ENCODE results near the gene ARFGAP3.

ARFGAP3 gene

GRCh38 chr22:42860968-42861367 lies 3.9 kb upstream of the ARFGAP3 start:
- FAIRE-seq: no peak

- no peak for FAIRE-seq
These were observed 890 bp upstream of the ARFGAP3 start for GRCh38 chr22:42857845-42858481.

- no peak for FAIRE-seq
These were observed 751 bp downstream of the ARFGAP3 start for GRCh38 chr22:42856179-42856864.

- FAIRE-seq: no peak
These were observed 1.4 kb downstream of the ARFGAP3 start for GRCh38 chr22:42855721-42856120.

GRCh38 chr22:42855211-42855610 lies 1.9 kb downstream of the ARFGAP3 start:
- FAIRE-seq: peak; percentile 58

GRCh38 chr22:42848941-42849550 lies 8.0 kb downstream of the ARFGAP3 start:
- no peak for FAIRE-seq

- FAIRE-seq: no peak
These were observed 10.0 kb downstream of the ARFGAP3 start for GRCh38 chr22:42847110-42847509.

- FAIRE-seq: peak; percentile 60
These were observed 12.3 kb downstream of the ARFGAP3 start for GRCh38 chr22:42844756-42845155.

GRCh38 chr22:42842658-42843370 lies 14.3 kb downstream of the ARFGAP3 start:
- no peak for FAIRE-seq

- no peak for FAIRE-seq
These were observed 15.6 kb downstream of the ARFGAP3 start for GRCh38 chr22:42841444-42841843.

GRCh38 chr22:42837556-42837955 lies 19.5 kb downstream of the ARFGAP3 start:
- FAIRE-seq: no peak

GRCh38 chr22:42836026-42836425 lies 21.0 kb downstream of the ARFGAP3 start:
- FAIRE-seq: no peak

- no peak for FAIRE-seq
These were observed 22.7 kb downstream of the ARFGAP3 start for GRCh38 chr22:42834177-42834949.

GRCh38 chr22:42833104-42833503 lies 24.0 kb downstream of the ARFGAP3 start:
- no peak for FAIRE-seq

GRCh38 chr22:42831712-42832111 lies 25.4 kb downstream of the ARFGAP3 start:
- FAIRE-seq: no peak

- FAIRE-seq: no peak
These were observed 26.9 kb downstream of the ARFGAP3 start for GRCh38 chr22:42830161-42830560.

- FAIRE-seq: no peak
These were observed 27.8 kb downstream of the ARFGAP3 start for GRCh38 chr22:42829302-42829701.

- peak; percentile 58 for FAIRE-seq
These were observed 31.3 kb downstream of the ARFGAP3 start for GRCh38 chr22:42825796-42826195.

GRCh38 chr22:42821386-42821785 lies 35.7 kb downstream of the ARFGAP3 start:
- FAIRE-seq: no peak

- no peak for FAIRE-seq
These were observed 36.9 kb downstream of the ARFGAP3 start for GRCh38 chr22:42820045-42820763.

- no peak for FAIRE-seq
These were observed 37.5 kb downstream of the ARFGAP3 start for GRCh38 chr22:42819412-42820044.

GRCh38 chr22:42817556-42817955 lies 39.5 kb downstream of the ARFGAP3 start:
- no peak for FAIRE-seq

Data from islet of Langerhans (tissue), 1 donor.